Endothelial cell of umbilical vein (primary cell): ENCODE measurements around the gene CTSL. TPM values are rescaled to one million over a fixed set of nuclear protein-coding genes. Genes with fewer than 3 reads are reported as not detected.

Experiments used
- BruUV-seq: library from RNA; stranded (reverse); fragments of 400-500 nt; replicated peaks from 2 replicates; lab custom pipeline; 2021; lab: Mats Ljungman, UMichigan
- CTCF ChIA-PET: fragments of 300-600, 350-600 bp; sonication (Branson Sonifier 250); formaldehyde crosslinking; loops from one replicate; lab custom pipeline; 2021; ENCODE audit warnings: antibody characterized with exemption, inconsistent platforms; lab: Charles Lee
- POLR2A ChIA-PET: fragments of 300-600, 350-600 bp; sonication (Branson Sonifier 250); formaldehyde crosslinking; loops from one replicate; lab custom pipeline; 2021; ENCODE audit warnings: antibody characterized with exemption, inconsistent platforms; lab: Charles Lee
- DNase-seq: peaks from one replicate; pipeline ENCODE4 v3.0.0-alpha.2; 2011; ENCODE audit warnings: low read depth, low spot score
- FAIRE-seq: peaks from 2 replicates; lab custom pipeline; 2011; peaks lifted over from hg19 to GRCh38; lab: Jason Lieb, UNC
- H2AFZ ChIP-seq: 2 replicates; pipeline ENCODE4 v1.6.0; 2012; ENCODE audit warnings: low read depth, low read length, control low read depth, inconsistent platforms
- H3K27ac ChIP-seq: 2 replicates; pipeline ENCODE4 v1.5.1; 2011; ENCODE audit warnings: low read depth, mild to moderate bottlenecking, control low read depth, low read length, moderate library complexity; ENCODE audit not compliant: insufficient read depth
- H3K27me3 ChIP-seq, 2 experiments: 2 replicates each; pipeline versions ENCODE4 v1.6.0 to v1.6.1; 2011; ENCODE audit warnings: low read length in 2 of 2, mixed read lengths in 1 of 2; ENCODE audit not compliant: control insufficient read depth in 2 of 2, insufficient read depth in 2 of 2
- H3K36me3 ChIP-seq, 2 experiments: 2 replicates in 1 of 2; 3 replicates in 1 of 2; pipeline ENCODE4 v1.5.1; 2011; ENCODE audit warnings: low read length in 2 of 2, mild to moderate bottlenecking in 1 of 2, moderate library complexity in 1 of 2; ENCODE audit not compliant: control insufficient read depth in 2 of 2, insufficient read depth in 2 of 2; ENCODE audit errors: extremely low read depth in 1 of 2
- H3K4me1 ChIP-seq: 3 replicates; pipeline ENCODE4 v1.5.1; 2011; ENCODE audit warnings: mild to moderate bottlenecking, low read length; ENCODE audit not compliant: control insufficient read depth, insufficient read depth; ENCODE audit errors: extremely low read depth
- H3K4me2 ChIP-seq: 2 replicates; pipeline ENCODE4 v1.6.1; 2011; ENCODE audit warnings: low read length, control low read depth, mixed read lengths; ENCODE audit not compliant: insufficient read depth
- H3K4me3 ChIP-seq, 3 experiments: fragments of 200-600 bp in 1 of 3; sonication (generic), shearing (Covaris generic) in 1 of 3; replicated peaks in 1 of 3; 2 replicates each; pipeline ENCODE4 v1.5.1; 2011 to 2016; ENCODE audit warnings: control low read depth in 3 of 3, low read length in 3 of 3, mild to moderate bottlenecking in 2 of 3, inconsistent platforms in 1 of 3, low read depth in 1 of 3, moderate library complexity in 1 of 3; ENCODE audit not compliant: insufficient read depth in 1 of 3
- H3K79me2 ChIP-seq: 2 replicates; pipeline ENCODE4 v1.6.0; 2012; ENCODE audit warnings: low read length, inconsistent platforms; ENCODE audit not compliant: control insufficient read depth, insufficient read depth
- H3K9ac ChIP-seq: replicated peaks from 2 replicates; pipeline ENCODE3; 2011; ENCODE audit warnings: low read length, control low read depth; ENCODE audit not compliant: insufficient read depth; ENCODE audit errors: extremely low read depth
- H3K9me1 ChIP-seq: replicated peaks from 3 replicates; pipeline ENCODE4 v1.6.0; 2011; ENCODE audit warnings: mild to moderate bottlenecking, low read length; ENCODE audit not compliant: control insufficient read depth, insufficient read depth; ENCODE audit errors: extremely low read depth
- H3K9me3 ChIP-seq: replicated peaks from 2 replicates; pipeline ENCODE4 v1.5.1; 2012; ENCODE audit warnings: low read length, inconsistent platforms; ENCODE audit not compliant: control insufficient read depth, insufficient read depth
- H4K20me1 ChIP-seq: replicated peaks from 2 replicates; pipeline ENCODE3; 2011; ENCODE audit warnings: mild to moderate bottlenecking, low read length; ENCODE audit not compliant: control insufficient read depth, insufficient read depth; ENCODE audit errors: extremely low read depth
- CTCF ChIP-seq, 2 donors: IDR thresholded peaks; 1 replicate in 1 of 2; 2 replicates in 1 of 2; pipeline ENCODE4 v1.5.1; 2011; ENCODE audit warnings: low read length in 2 of 2, mild to moderate bottlenecking in 2 of 2, moderate library complexity in 2 of 2, control low read depth in 1 of 2, inconsistent platforms in 1 of 2, low read depth in 1 of 2; ENCODE audit not compliant: insufficient read depth in 1 of 2; ENCODE audit errors: extremely low read depth in 1 of 2
- EZH2 ChIP-seq: IDR thresholded peaks from 2 replicates; pipeline ENCODE4 v1.6.1; 2012; ENCODE audit warnings: borderline replicate concordance, low read depth, mild to moderate bottlenecking, moderate library complexity, low read length, inconsistent platforms; ENCODE audit not compliant: severe bottlenecking
- FOS ChIP-seq: IDR thresholded peaks from 2 replicates; pipeline ENCODE4 v1.6.1; 2011; ENCODE audit warnings: mild to moderate bottlenecking, low read length, moderate library complexity, borderline replicate concordance; ENCODE audit not compliant: insufficient read depth
- GATA2 ChIP-seq: IDR thresholded peaks from 2 replicates; pipeline ENCODE4 v1.7.0; 2011; ENCODE audit warnings: low read depth, mild to moderate bottlenecking, moderate library complexity, mixed read lengths, low read length; ENCODE audit not compliant: insufficient read length, insufficient read depth
- JUN ChIP-seq: IDR thresholded peaks from 2 replicates; pipeline ENCODE4 v1.6.1; 2011; ENCODE audit warnings: borderline replicate concordance, low read depth; ENCODE audit not compliant: insufficient read length, insufficient read depth
- MYC ChIP-seq: IDR thresholded peaks from one replicate; pipeline ENCODE4 v1.6.1; 2011; ENCODE audit warnings: mild to moderate bottlenecking, low read depth, low read length
- POLR2A ChIP-seq: IDR thresholded peaks from 2 replicates; pipeline ENCODE4 v1.6.1; 2012; ENCODE audit warnings: low read depth, mild to moderate bottlenecking, control low read depth, low read length
- POLR2AphosphoS5 ChIP-seq: IDR thresholded peaks from 2 replicates; pipeline ENCODE4 v1.6.1; 2012; ENCODE audit warnings: low read depth, mild to moderate bottlenecking, control low read depth, low read length, moderate library complexity; ENCODE audit not compliant: insufficient read depth
- dilution Hi-C: fragments of 300-500 bp; cut with MboI; formaldehyde crosslinking; loops from one replicate; pipeline ENCODE4 v1.15.0; 2019; ENCODE audit warnings: low sequenced_read_pairs; ENCODE audit not compliant: extremely low pct_ligation_motif_present
- intact Hi-C: fragments of 100-400 bp; cut with micrococcal nuclease; formaldehyde crosslinking; loops from one replicate; pipeline ENCODE4 v1.10.0; 2022
- polyA plus RNA-seq, 4 experiments: library from polyadenylated mRNA; depleted of rRNA in 3 of 4; stranded (reverse) in 3 of 4; unstranded in 1 of 4; fragments of >200 nt; gene quantifications; 2 replicates each; pipeline versions ENCODE4 v1.2.1 to v1.2.3, GENCODE V29; 2011 to 2012; ENCODE audit warnings: missing spikeins in 1 of 4
- total RNA-seq: library from RNA; stranded (reverse); gene quantifications from 2 replicates; pipeline ENCODE4 v1.2.3, GENCODE V29; 2021
- TF ChIP-seq, protein P1 (sequence below): IDR thresholded peaks from 2 replicates; pipeline ENCODE4 v1.6.1; 2011; ENCODE audit not compliant: insufficient read depth, insufficient read length

Gene CTSL
- total and polyA plus RNA-seq, 2 donors (not counting 3 experiments of a cell fraction or from before 2014, with no cell fraction given): 98.4 to 107 TPM

GRCh38 chr9:87763286-87763685 lies 37.4 kb downstream of the CTSL start:
- peaks cover 0 to 2% of the 10 kb centered on the region in 2 experiments for H3K27me3 ChIP-seq
- DNase-seq (no peak), FAIRE-seq (no peak)
- POLR2A ChIA-PET: no interaction called here
- H3K9me1 ChIP-seq: no peaks in the 10 kb centered on the region
- H3K4me1 ChIP-seq: no peaks in the 10 kb centered on the region
- no peak overlapping the region for H2AFZ ChIP-seq
- intact Hi-C loops: no loop called here
- no peaks in the 10 kb centered on the region for H3K79me2 ChIP-seq
- no peaks in the 10 kb centered on the region for H4K20me1 ChIP-seq
- dilution Hi-C loops: no loop called here
- TF ChIP-seq FOS: no peak
- no peak for TF ChIP-seq EZH2
- TF ChIP-seq GATA2: no peak
- TF ChIP-seq MYC: no peak
- TF ChIP-seq POLR2AphosphoS5: no peak
- TF ChIP-seq, protein P1, sequence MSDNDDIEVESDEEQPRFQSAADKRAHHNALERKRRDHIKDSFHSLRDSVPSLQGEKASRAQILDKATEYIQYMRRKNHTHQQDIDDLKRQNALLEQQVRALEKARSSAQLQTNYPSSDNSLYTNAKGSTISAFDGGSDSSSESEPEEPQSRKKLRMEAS: no peak
- TF ChIP-seq POLR2A: no peak
- TF ChIP-seq CTCF (IDR thresholded peaks at IDR 0.05; ENCODE audit: extremely low read depth in 1 of 2, insufficient read depth in 1 of 2, low read depth in 1 of 2, low read length in 2 of 2): no peak
- no peak for TF ChIP-seq JUN
- no peaks in the 10 kb centered on the region for H3K9me3 ChIP-seq
- H3K4me2 ChIP-seq: no peak overlapping the region
- no peak overlapping the region for H3K4me3 ChIP-seq
- no TSS peak for BruUV-seq
- CTCF ChIA-PET: no interaction called here
- no peaks in the 10 kb centered on the region for H3K36me3 ChIP-seq
- no peak overlapping the region for H3K27ac ChIP-seq
- H3K9ac ChIP-seq: no peak overlapping the region
